Loucy (cell line): ENCODE data around the gene HMGB3.

Source experiments
- CTCF ChIP-seq: fragments of 200-600 bp; sonication (generic); conservative IDR thresholded peaks from 2 replicates; pipeline ENCODE4 v1.5.1; 2014; ENCODE audit warnings: mild to moderate bottlenecking, antibody characterized with exemption, low read length
- EZH2phosphoT487 ChIP-seq: fragments of 200-600 bp; IDR thresholded peaks from 2 replicates; pipeline ENCODE4 v1.6.1; 2018; ENCODE audit warnings: antibody characterized with exemption, mild to moderate bottlenecking, moderate library complexity, borderline replicate concordance

GRCh38 chrX:150954951-150955350 is 28.2 kb upstream of the HMGB3 start:
- TF ChIP-seq CTCF, result no peak
- TF ChIP-seq EZH2phosphoT487, result no peak
